ENCODE measurements around the gene ITPRID1. TPM values are rescaled to one million over a fixed set of nuclear protein-coding genes. Genes with fewer than 3 reads are reported as not detected.

The ITPRID1 gene
- total and polyA plus RNA-seq, 10 of the 15 experiments (the other 5 are each of a cell fraction or from before 2014, with no cell fraction given) = 0.06 TPM; not detected in 9

GRCh38 chr7:31679574-31680305 lies 165.8 kb downstream of the ITPRID1 start:
- no peak for TF ChIP-seq CEBPB (IDR thresholded peaks at IDR 0.05; ENCODE audit: borderline replicate concordance in 1 of 2, low read depth in 2 of 2, low read length in 2 of 2)
- no peak for TF ChIP-seq IKZF2 (IDR thresholded peaks at IDR 0.05)
- no peak for TF ChIP-seq BHLHE40 (IDR thresholded peaks at IDR 0.05; ENCODE audit: borderline replicate concordance in 1 of 2, low read depth in 2 of 2, low read length in 1 of 2)
- no peak for TF ChIP-seq CBX3 (IDR thresholded peaks at IDR 0.05; ENCODE audit: borderline replicate concordance, low read depth)
- TF ChIP-seq CBX5 (IDR thresholded peaks at IDR 0.05; ENCODE audit: low read depth) = no peak
- no peak for TF ChIP-seq DPF2 (IDR thresholded peaks at IDR 0.05)
- TF ChIP-seq NR2C1 (IDR thresholded peaks at IDR 0.05) = no peak
- TF ChIP-seq RELB (IDR thresholded peaks at IDR 0.05; ENCODE audit: low read depth) = no peak
- no peak for TF ChIP-seq NFYA (IDR thresholded peaks at IDR 0.05; ENCODE audit: borderline replicate concordance, low read depth, low read length)
- TF ChIP-seq KLF5 (IDR thresholded peaks at IDR 0.05; ENCODE audit: partially characterized antibody) = no peak
- no peak for TF ChIP-seq REST (IDR thresholded peaks at IDR 0.05; ENCODE audit: low read depth, low read length)
- TF ChIP-seq BRCA1 (IDR thresholded peaks at IDR 0.05; ENCODE audit: low read depth, low read length) = no peak
- no peak for TF ChIP-seq USF2 (IDR thresholded peaks at IDR 0.05; ENCODE audit: borderline replicate concordance, low read depth, low read length)
- no peak for TF ChIP-seq EED (IDR thresholded peaks at IDR 0.05; ENCODE audit: low read depth)
- TF ChIP-seq SIX5 (IDR thresholded peaks at IDR 0.05; ENCODE audit: low read depth, low read length, severe bottlenecking) = no peak
- no peak for TF ChIP-seq SMARCA5 (IDR thresholded peaks at IDR 0.05)
- TF ChIP-seq TBL1XR1 (IDR thresholded peaks at IDR 0.05; ENCODE audit: low read depth, low read length) = no peak
- TF ChIP-seq POLR2A (IDR thresholded peaks at IDR 0.05; ENCODE audit: low read depth, low read length) = no peak
- no peak overlapping the region for H3K9ac ChIP-seq (ENCODE audit: control insufficient read depth, insufficient read depth, low read length)
- FAIRE-seq (no peak), ATAC-seq (no peak), DNase-seq (ENCODE audit: low read depth, low spot score) (no peak)
- H3K4me3 ChIP-seq = no peak overlapping the region
- no peaks in the 10 kb centered on the region; a peak in 1 of 4 replicates for H3K27me3 ChIP-seq (replicated peaks in 1 of 2; ENCODE audit: control insufficient read depth in 2 of 2, insufficient read depth in 2 of 2, low read length in 1 of 2)
- no TSS peak for BruUV-seq (replicated peaks)
- ChIA-PET SMC1A (ENCODE audit: uncharacterized antibody, unreplicated experiment) (interaction anchor here (0.9 to 1.3 kb wide), 3 partner anchors 10 to 27 kb away, joined by 3 read pairs; no protein-coding TSS in a partner anchor), POLR2A (interaction anchor here (1.2 kb wide), 1 partner anchor 11 kb away, joined by 4 read pairs; no protein-coding TSS in a partner anchor), CTCF (interaction anchor here (0.8 to 1.6 kb wide), 2 partner anchors 9 to 382 kb away, joined by 3 to 4 read pairs; no protein-coding TSS in a partner anchor), RAD21 (ENCODE audit: unreplicated experiment) (interaction anchor here (0.6 kb wide), 1 partner anchor 669 kb away, joined by 4 read pairs; no protein-coding TSS in a partner anchor)
- no peaks in the 10 kb centered on the region for H3K9me3 ChIP-seq (replicated peaks; ENCODE audit: control insufficient read depth, insufficient read depth, low read length)
- no peak overlapping the region for H2AFZ ChIP-seq (ENCODE audit: control insufficient read depth, low read depth, low read length)
- no peak overlapping the region for H3K27ac ChIP-seq (ENCODE audit: control insufficient read depth, insufficient read depth)
- intact Hi-C loops (cut with micrococcal nuclease; ENCODE audit: unreplicated experiment) (no loop called here), in situ Hi-C loops (cut with MboI) (no loop called here)
- no peak overlapping the region for H3K4me2 ChIP-seq (ENCODE audit: control insufficient read depth, insufficient read depth)
- no peaks in the 10 kb centered on the region for H4K20me1 ChIP-seq (ENCODE audit: control insufficient read depth, insufficient read depth)
- H3K4me1 ChIP-seq (ENCODE audit: control insufficient read depth, insufficient read depth, low read length) = no peaks in the 10 kb centered on the region
- H3K79me2 ChIP-seq (ENCODE audit: control insufficient read depth, insufficient read depth, low read length) = no peaks in the 10 kb centered on the region
- WGBS (ENCODE audit: insufficient coverage, insufficient replicate concordance, low lambda C conversion rate, missing lambda C conversion rate) = 48% methylated on average over 12 of the region's 12 CpGs
- H3K36me3 ChIP-seq (ENCODE audit: control insufficient read depth in 2 of 2, insufficient read depth in 2 of 2, low read length in 1 of 2) = no peaks in the 10 kb centered on the region
